SK-N-SH (cell line): Measurements from ENCODE around the gene KDM4C. TPM values are rescaled to one million over a fixed set of nuclear protein-coding genes. Genes with fewer than 3 reads are reported as not detected.

Experiments
- CTCF ChIA-PET: fragments of 300-600, 350-600 bp; formaldehyde crosslinking; extraction: SDS; loops from one replicate; lab custom pipeline; 2021; lab: Yijun Ruan, JAX
- POLR2A ChIA-PET: fragments of 350-600 bp; sonication (Branson Sonifier 250); formaldehyde crosslinking; extraction: SDS; loops from one replicate; lab custom pipeline; 2020; ENCODE audit warnings: antibody characterized with exemption, inconsistent platforms; lab: Yijun Ruan, JAX
- DNase-seq: peaks from one replicate; pipeline ENCODE4 v3.0.0; 2012
- H2AFZ ChIP-seq: fragments of 200-600 bp; sonication (generic); 2 replicates; pipeline ENCODE4 v1.8.1; 2016; ENCODE audit warnings: antibody characterized with exemption, mild to moderate bottlenecking, low read depth
- H3F3A ChIP-seq: fragments of 200-600 bp; sonication (generic); replicated peaks from 2 replicates; pipeline ENCODE3; 2016; ENCODE audit warnings: antibody characterized with exemption, mild to moderate bottlenecking; ENCODE audit not compliant: insufficient read depth
- H3K27ac ChIP-seq, 2 experiments: fragments of 200-500 bp in 1 of 2; fragments of 200-600 bp in 1 of 2; sonication (Bioruptor generic) in 1 of 2; sonication (generic), shearing (Covaris generic) in 1 of 2; 2 replicates each; pipeline versions ENCODE4 v1.5.1 to v1.6.1; 2014 to 2016; ENCODE audit warnings: low read depth in 2 of 2, inconsistent platforms in 1 of 2, low read length in 1 of 2, mild to moderate bottlenecking in 1 of 2, mixed read lengths in 1 of 2
- H3K27me3 ChIP-seq: fragments of 200-600 bp; sonication (generic), shearing (Covaris generic); 2 replicates; pipeline ENCODE4 v1.6.1; 2016; ENCODE audit warnings: mixed run types; ENCODE audit not compliant: insufficient read depth
- H3K36me3 ChIP-seq, 2 experiments: fragments of 200-500 bp in 1 of 2; fragments of 200-600 bp in 1 of 2; sonication (Bioruptor generic) in 1 of 2; sonication (generic) in 1 of 2; replicated peaks in 1 of 2; 2 replicates each; pipeline versions ENCODE3 to v1.5.1; 2014 to 2016; ENCODE audit warnings: low read length in 1 of 2, mild to moderate bottlenecking in 1 of 2; ENCODE audit not compliant: insufficient read depth in 2 of 2, control insufficient read depth in 1 of 2
- H3K4me1 ChIP-seq, 2 experiments: fragments of 200-500 bp in 1 of 2; fragments of 200-600 bp in 1 of 2; sonication (Bioruptor generic) in 1 of 2; sonication (generic), shearing (Covaris generic) in 1 of 2; 2 replicates each; pipeline versions ENCODE4 v1.5.1 to v1.6.1; 2014 to 2016; ENCODE audit warnings: low read depth in 1 of 2, low read length in 1 of 2, mixed run types in 1 of 2; ENCODE audit not compliant: insufficient read depth in 2 of 2, control insufficient read depth in 1 of 2
- H3K4me2 ChIP-seq: fragments of 200-600 bp; sonication (generic), shearing (Covaris generic); 2 replicates; pipeline ENCODE4 v1.6.1; 2017; ENCODE audit warnings: mixed run types
- H3K4me3 ChIP-seq, 2 experiments: fragments of 200-500 bp in 1 of 2; fragments of 200-600 bp in 1 of 2; sonication (Bioruptor generic) in 1 of 2; sonication (generic), shearing (Covaris generic) in 1 of 2; 2 replicates each; pipeline versions ENCODE4 v1.5.1 to v1.8.1; 2014 to 2016; ENCODE audit warnings: low read depth in 2 of 2, inconsistent platforms in 1 of 2, low read length in 1 of 2, mild to moderate bottlenecking in 1 of 2, mixed read lengths in 1 of 2, moderate library complexity in 1 of 2
- H3K79me2 ChIP-seq: fragments of 200-600 bp; sonication (generic); 2 replicates; pipeline ENCODE4 v1.8.1; 2017; ENCODE audit warnings: mild to moderate bottlenecking; ENCODE audit not compliant: insufficient read depth
- H3K9ac ChIP-seq: fragments of 200-600 bp; sonication (generic); 2 replicates; pipeline ENCODE4 v1.6.1; 2017; ENCODE audit warnings: mixed run types
- H3K9me2 ChIP-seq: fragments of 200-600 bp; sonication (generic); 2 replicates; pipeline ENCODE4 v1.6.1; 2017; ENCODE audit warnings: mixed run types
- H3K9me3 ChIP-seq: fragments of 200-600 bp; sonication (generic); 2 replicates; pipeline ENCODE4 v1.6.1; 2017; ENCODE audit warnings: mixed run types, mild to moderate bottlenecking, moderate library complexity
- H4K20me1 ChIP-seq: fragments of 200-600 bp; sonication (generic); 2 replicates; pipeline ENCODE4 v1.6.1; 2017; ENCODE audit warnings: mild to moderate bottlenecking, mixed run types; ENCODE audit not compliant: insufficient read depth
- CHD2 ChIP-seq: fragments of 150-350 bp; IDR thresholded peaks from 2 replicates; pipeline ENCODE4 v1.6.1; 2018; ENCODE audit warnings: low read length; ENCODE audit not compliant: partially characterized antibody
- EP300 ChIP-seq, 2 experiments: IDR thresholded peaks; 2 replicates each; pipeline versions ENCODE4 v1.4.0 to v1.6.1; 2012; ENCODE audit warnings: borderline replicate concordance in 1 of 2, low read depth in 1 of 2, low read length in 1 of 2
- EZH2phosphoT487 ChIP-seq: fragments of 200-600 bp; sonication (generic); IDR thresholded peaks from 2 replicates; pipeline ENCODE4 v1.6.1; 2017; ENCODE audit warnings: low read depth, mixed run types, mild to moderate bottlenecking, antibody characterized with exemption, moderate library complexity, borderline replicate concordance
- GABPA ChIP-seq: IDR thresholded peaks from 2 replicates; pipeline ENCODE4 v1.4.0; 2012; ENCODE audit warnings: low read depth, mild to moderate bottlenecking
- GATA2 ChIP-seq: sonication (generic); formaldehyde crosslinking; IDR thresholded peaks from 2 replicates; pipeline ENCODE4 v1.5.0; 2020; ENCODE audit warnings: mild to moderate bottlenecking, missing genetic modification reagents
- NRF1 ChIP-seq: IDR thresholded peaks from 2 replicates; pipeline ENCODE4 v1.6.1; 2012; ENCODE audit warnings: low read depth, mild to moderate bottlenecking, low read length
- RFX5 ChIP-seq: IDR thresholded peaks from 2 replicates; pipeline ENCODE4 v1.6.1; 2012; ENCODE audit warnings: mild to moderate bottlenecking, improper control_type of control experiment, low read length
- RXRA ChIP-seq: IDR thresholded peaks from 2 replicates; pipeline ENCODE4 v1.4.0; 2012; ENCODE audit warnings: low read depth, mild to moderate bottlenecking, borderline replicate concordance
- TAF1 ChIP-seq: IDR thresholded peaks from 2 replicates; pipeline ENCODE4 v1.6.1; 2012; ENCODE audit warnings: low read depth, mild to moderate bottlenecking, low read length, moderate library complexity, borderline replicate concordance
- TCF12 ChIP-seq: IDR thresholded peaks from 2 replicates; pipeline ENCODE4 v1.4.0; 2012
- TEAD4 ChIP-seq: IDR thresholded peaks from 2 replicates; pipeline ENCODE4 v1.4.0; 2012; ENCODE audit warnings: mild to moderate bottlenecking, borderline replicate concordance; ENCODE audit not compliant: insufficient read depth
- YY1 ChIP-seq: IDR thresholded peaks from 2 replicates; pipeline ENCODE4 v1.4.0; 2012; ENCODE audit warnings: low read depth, mild to moderate bottlenecking
- WGBS: methylation state at CpG from one replicate; pipeline ENCODE4 v1.1.6; 2017; ENCODE audit warnings: low lambda C conversion rate; 5-methylcytosine and 5-hydroxymethylcytosine counted together
- polyA plus RNA-seq, 3 experiments: library from polyadenylated mRNA; depleted of rRNA; stranded (reverse); fragments of >200 nt; gene quantifications; 2 replicates each; pipeline ENCODE4 v1.2.3, GENCODE V29; 2012
- TF ChIP-seq, protein P1 (sequence below): IDR thresholded peaks from 2 replicates; pipeline ENCODE4 v1.6.1; 2012; ENCODE audit warnings: mild to moderate bottlenecking, low read depth, low read length, moderate library complexity
- TF ChIP-seq, protein P2 (sequence below): IDR thresholded peaks from 2 replicates; pipeline ENCODE4 v1.4.0; 2012; ENCODE audit warnings: low read depth, borderline replicate concordance

Gene KDM4C
- polyA plus RNA-seq, 1 of the 3 experiments (the other 2 are of a cell fraction), result 9.4 TPM

DNA sequence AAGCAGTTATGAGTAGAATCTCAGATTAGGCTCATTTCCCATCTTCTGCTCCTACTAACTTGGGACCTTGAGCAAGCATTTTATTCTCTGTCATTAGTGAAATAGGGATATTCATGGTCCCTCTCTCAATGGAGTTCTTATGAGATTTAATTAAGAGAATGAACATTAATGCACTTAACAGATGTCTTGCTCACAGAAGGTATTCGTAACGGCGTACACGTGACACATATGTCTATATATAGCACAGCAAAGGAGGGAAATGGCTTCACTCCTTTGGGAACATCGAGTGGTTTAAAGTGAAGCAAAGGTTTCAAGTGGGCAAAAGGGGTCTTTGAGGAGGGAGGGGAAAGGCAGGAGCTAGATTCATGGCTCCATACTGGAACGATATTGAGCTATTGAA, 24.6 kb downstream of the KDM4C start:
- Histone ChIP-seq H3K79me2 (peaks cover 43% of the 10 kb centered on the region), H3K36me3 (no peaks in the 10 kb centered on the region), H3K27me3 (no peaks in the 10 kb centered on the region), H3K4me3 (no peak overlapping the region), H4K20me1 (peaks cover 13% of the 10 kb centered on the region), H2AFZ (no peak overlapping the region), H3K27ac (no peak overlapping the region), H3K4me1 (peaks cover 13 to 14% of the 10 kb centered on the region in 2 experiments; a peak in 3 of 4 replicates), H3K9me2 (no peaks in the 10 kb centered on the region), H3F3A (no peaks in the 10 kb centered on the region), H3K9me3 (no peaks in the 10 kb centered on the region), H3K9ac (no peak overlapping the region), H3K4me2 (no peak overlapping the region)
- TF ChIP-seq, protein P1, sequence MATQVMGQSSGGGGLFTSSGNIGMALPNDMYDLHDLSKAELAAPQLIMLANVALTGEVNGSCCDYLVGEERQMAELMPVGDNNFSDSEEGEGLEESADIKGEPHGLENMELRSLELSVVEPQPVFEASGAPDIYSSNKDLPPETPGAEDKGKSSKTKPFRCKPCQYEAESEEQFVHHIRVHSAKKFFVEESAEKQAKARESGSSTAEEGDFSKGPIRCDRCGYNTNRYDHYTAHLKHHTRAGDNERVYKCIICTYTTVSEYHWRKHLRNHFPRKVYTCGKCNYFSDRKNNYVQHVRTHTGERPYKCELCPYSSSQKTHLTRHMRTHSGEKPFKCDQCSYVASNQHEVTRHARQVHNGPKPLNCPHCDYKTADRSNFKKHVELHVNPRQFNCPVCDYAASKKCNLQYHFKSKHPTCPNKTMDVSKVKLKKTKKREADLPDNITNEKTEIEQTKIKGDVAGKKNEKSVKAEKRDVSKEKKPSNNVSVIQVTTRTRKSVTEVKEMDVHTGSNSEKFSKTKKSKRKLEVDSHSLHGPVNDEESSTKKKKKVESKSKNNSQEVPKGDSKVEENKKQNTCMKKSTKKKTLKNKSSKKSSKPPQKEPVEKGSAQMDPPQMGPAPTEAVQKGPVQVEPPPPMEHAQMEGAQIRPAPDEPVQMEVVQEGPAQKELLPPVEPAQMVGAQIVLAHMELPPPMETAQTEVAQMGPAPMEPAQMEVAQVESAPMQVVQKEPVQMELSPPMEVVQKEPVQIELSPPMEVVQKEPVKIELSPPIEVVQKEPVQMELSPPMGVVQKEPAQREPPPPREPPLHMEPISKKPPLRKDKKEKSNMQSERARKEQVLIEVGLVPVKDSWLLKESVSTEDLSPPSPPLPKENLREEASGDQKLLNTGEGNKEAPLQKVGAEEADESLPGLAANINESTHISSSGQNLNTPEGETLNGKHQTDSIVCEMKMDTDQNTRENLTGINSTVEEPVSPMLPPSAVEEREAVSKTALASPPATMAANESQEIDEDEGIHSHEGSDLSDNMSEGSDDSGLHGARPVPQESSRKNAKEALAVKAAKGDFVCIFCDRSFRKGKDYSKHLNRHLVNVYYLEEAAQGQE, result no peak
- TF ChIP-seq RXRA, result no peak
- no peak for TF ChIP-seq RFX5
- TF ChIP-seq YY1, result no peak
- TF ChIP-seq NRF1, result no peak
- TF ChIP-seq, protein P2, sequence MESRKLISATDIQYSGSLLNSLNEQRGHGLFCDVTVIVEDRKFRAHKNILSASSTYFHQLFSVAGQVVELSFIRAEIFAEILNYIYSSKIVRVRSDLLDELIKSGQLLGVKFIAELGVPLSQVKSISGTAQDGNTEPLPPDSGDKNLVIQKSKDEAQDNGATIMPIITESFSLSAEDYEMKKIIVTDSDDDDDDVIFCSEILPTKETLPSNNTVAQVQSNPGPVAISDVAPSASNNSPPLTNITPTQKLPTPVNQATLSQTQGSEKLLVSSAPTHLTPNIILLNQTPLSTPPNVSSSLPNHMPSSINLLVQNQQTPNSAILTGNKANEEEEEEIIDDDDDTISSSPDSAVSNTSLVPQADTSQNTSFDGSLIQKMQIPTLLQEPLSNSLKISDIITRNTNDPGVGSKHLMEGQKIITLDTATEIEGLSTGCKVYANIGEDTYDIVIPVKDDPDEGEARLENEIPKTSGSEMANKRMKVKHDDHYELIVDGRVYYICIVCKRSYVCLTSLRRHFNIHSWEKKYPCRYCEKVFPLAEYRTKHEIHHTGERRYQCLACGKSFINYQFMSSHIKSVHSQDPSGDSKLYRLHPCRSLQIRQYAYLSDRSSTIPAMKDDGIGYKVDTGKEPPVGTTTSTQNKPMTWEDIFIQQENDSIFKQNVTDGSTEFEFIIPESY, result no peak
- no peak for TF ChIP-seq TAF1
- TF ChIP-seq EZH2phosphoT487, result no peak
- no peak for TF ChIP-seq TCF12
- no peak for TF ChIP-seq GABPA
- TF ChIP-seq GATA2 (CRISPR knock-in tag), result no peak
- TF ChIP-seq TEAD4, result no peak
- TF ChIP-seq EP300 (IDR thresholded peaks at IDR 0.05; ENCODE audit: borderline replicate concordance in 1 of 2, low read depth in 1 of 2, low read length in 1 of 2), result no peak
- TF ChIP-seq CHD2, result no peak
- no peak for DNase-seq
- WGBS, result 96% methylated on average over 6 of the region's 6 CpGs
- ChIA-PET POLR2A (no interaction called here), CTCF (no interaction called here)
